NT2/D1 (cell line): ENCODE measurements around the gene LSG1.

Experiments
- SUZ12 ChIP-seq: IDR thresholded peaks from 2 replicates; pipeline ENCODE4 v1.6.1; 2011; ENCODE audit not compliant: insufficient read length, insufficient read depth; ENCODE audit errors: extremely low read depth
- ZNF274 ChIP-seq: IDR thresholded peaks from 2 replicates; pipeline ENCODE4 v1.6.1; 2011; ENCODE audit warnings: mild to moderate bottlenecking, low read depth, low read length

DNA sequence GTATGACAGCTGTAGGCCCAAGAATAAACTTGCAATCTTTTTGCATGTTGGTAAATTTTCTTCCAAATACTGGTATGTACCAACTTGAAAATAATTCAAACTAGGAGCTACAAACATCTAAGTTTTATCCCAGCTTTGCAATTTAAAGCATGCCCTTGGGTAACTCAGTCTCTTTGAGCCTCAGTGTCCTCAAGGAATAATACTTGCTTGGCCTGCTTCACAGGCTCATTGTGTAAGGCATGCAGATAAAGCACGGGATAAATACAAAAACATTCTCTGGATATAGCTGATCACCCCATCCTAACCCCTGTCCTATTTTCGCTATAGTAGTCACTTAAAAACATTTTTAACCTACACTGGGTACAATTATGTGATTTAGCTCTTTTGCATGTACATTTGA lies 29.2 kb downstream of the LSG1 start:
- TF ChIP-seq SUZ12 (no peak), ZNF274 (no peak)
